Measurements from ENCODE around the gene GRIN2C. TPM values are rescaled to one million over a fixed set of nuclear protein-coding genes. Genes with fewer than 3 reads are reported as not detected.
"Not testable (repeated sequence)": the region's sequence is repeated elsewhere in the genome, so short reads cannot be mapped to it uniquely, and the experiment has no call there.

The GRIN2C gene
- polyA plus RNA-seq (ENCODE audit: insufficient read length), result 0.71 TPM

DNA sequence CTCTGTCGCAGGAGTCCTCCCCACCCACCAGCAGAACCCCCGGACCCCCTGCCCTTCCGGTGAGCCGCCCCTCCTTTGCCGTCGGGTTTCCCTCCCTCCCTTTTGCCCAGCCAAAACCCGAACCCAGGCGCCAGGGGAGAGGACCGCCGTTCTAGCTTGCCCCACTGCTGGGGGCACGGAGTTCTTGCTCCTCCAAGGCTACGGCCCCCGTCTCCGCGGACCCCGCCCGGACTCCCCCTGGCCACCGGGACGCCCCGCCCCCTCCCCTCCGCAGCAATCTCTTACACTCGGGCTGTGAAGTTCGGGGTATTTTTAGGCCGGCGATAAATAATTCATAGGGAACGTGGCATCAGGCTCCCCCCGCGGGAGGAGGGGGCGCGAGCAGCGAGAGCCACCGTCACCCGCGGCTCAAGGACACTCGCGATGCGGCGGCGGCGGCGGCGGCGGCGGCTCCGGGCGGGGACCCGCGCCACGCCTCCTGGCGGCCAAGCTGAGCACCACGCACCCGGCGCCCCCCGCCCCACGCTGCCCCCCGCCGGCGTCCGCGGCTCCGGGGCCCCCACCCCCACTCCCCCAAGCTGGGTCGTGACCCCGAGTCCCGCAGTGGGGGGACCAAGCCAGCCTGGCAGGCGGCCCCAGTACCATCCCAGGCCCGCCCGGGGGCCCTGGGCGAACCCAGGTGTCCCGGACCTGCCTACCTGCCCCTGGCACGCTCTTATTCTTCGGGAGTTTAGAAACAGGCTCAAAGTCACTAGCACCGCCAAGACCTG, at the start of gene GRIN2C:
Gene GRIN2C, minus strand, starts transcription at position 427 of the 770 bp plus-strand sequence. CDS start 4,793 bp downstream, outside the sequence.
- no peak for DNase-seq (ENCODE audit: low read depth)

DNA sequence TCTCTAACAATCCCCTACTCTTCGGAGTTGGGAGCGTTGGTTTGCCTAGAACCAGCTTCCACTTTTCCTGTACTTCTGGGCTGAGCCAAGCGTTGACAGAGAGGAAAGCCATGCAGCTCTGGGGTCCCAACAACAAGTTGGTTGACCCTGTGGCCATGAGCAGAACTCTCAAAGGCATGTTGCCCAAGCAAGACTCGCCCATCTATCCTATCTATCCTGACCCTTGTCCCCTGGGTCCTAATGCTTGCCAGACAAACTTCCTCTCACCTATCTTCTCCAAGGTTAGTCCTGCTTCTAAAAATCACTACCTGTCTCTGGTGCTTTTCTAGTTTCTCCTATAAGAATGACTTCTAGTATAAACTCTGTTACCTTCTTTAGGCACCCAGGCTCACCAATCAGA, 49.4 kb upstream of the GRIN2C start:
- DNase-seq (ENCODE audit: low read depth), result not testable (repeated sequence)

GRCh38 chr17:74907012-74907411, 47.3 kb upstream of the GRIN2C start:
- no peak for DNase-seq (ENCODE audit: low read depth)

GRCh38 chr17:74906214-74906793, 46.6 kb upstream of the GRIN2C start:
- DNase-seq (ENCODE audit: low read depth), result not testable (repeated sequence)

DNA sequence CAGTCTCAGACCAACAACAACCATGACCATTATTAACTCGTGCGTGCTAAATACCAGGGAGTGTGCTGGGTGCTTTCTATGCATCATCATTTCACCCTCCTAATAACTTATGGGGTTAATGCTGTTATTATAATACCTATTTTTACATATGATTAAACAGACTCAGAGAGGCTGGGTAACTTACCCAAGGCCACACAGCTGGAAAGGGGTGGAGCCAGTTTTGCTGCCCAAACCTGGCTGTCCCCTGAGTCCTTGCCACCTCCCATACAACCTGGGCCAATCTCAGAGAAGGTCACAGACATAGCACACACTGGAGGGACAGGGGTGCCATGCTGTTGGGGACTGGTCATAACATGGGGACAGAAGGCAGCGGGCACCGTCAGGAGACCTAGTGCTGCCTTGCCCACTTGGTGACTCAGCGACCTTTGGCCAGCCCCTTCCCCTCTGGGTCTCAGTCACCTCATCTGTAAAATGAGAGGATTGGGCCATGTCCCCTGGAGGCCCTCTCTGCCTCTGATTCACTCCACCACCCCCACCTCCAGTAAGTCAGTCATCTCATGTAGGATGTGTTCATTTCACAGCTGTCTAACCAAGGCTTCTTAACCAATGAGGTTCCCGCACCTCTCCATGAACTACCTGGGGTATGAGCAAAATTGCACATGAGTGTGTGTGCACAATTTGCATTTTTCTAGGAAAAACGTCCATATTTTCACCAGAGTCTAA, 45.2 kb upstream of the GRIN2C start:
- no peak for DNase-seq (ENCODE audit: low read depth)

DNA sequence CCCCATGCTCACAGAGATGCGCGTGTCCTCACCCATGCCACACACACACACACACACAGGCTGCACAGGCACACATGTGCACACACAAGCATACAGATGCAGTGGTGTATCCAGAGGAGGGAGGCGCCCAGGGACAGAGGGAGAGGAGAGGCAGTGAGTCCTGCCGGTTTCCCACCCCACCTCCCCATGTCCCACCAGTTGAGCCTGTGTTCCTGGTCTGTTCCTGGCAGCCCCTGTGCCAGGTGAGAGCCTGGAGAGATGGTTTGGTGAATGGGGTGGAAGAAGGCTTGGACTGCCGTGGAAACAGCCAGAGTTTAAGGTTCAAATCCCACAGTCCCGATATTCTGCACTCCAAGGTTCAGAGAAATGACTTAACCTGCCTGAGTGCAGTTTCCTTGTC, 44.0 kb upstream of the GRIN2C start:
- no peak for DNase-seq (ENCODE audit: low read depth)

GRCh38 chr17:74903034-74903433, 43.3 kb upstream of the GRIN2C start:
- DNase-seq (ENCODE audit: low read depth), result no peak

DNA sequence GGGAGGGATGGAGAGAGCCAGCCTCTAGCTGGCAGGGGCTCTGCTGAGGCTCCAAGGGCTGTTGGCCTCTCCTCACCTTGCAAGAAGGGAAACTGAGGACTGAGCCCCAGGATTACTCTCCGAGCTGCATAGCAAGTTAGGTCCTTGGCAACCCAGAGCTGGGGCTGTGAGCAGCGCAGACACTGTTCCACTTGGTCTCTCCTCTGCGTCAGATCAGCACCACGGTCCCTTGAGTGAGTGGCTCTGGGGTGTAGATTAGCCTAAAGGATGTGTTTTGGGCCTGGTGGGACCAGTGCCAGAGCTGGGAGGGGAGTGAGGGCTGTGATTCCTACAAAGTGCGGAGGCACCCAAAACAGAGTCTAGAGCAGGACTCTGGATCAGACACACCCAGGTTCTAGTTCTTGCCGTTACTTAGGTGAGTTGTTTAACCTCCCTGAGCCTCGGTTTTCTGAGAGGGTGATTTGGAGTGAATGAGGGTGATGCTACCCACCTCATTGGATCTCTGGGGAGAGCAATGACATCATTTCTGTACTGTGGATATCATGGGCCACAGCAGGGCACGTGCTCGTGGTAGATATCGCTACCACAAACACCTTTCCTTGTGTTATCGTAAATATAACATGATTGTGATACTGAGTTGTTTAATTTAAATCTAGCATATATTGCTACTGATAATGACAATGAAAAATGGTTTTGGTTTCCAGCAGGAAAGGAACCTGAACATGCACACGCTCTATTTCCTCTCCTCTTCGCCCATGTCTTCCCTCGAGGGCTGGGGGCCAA, 41.9 kb upstream of the GRIN2C start:
- DNase-seq (ENCODE audit: low read depth), result no peak

DNA sequence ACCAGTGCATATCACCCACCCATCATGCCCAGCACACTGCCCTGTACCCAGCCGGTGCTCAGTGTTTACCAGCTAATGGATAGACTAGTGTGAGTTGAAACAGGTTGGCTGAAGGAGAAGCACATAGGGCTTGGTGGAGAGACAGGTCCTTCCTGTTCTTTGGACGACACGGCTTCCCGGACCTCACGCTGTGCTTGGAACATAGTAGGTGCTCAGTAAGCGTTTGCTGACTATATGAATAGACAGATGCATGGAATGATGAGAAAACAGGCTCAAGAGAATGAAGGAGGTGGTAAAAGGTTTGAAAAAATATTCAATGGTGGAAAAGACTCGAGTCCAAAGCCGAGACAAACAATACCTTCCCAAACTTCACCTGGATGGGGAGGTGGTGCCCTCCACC, 40.5 kb upstream of the GRIN2C start:
- DNase-seq (ENCODE audit: low read depth), result no peak

- DNase-seq (ENCODE audit: low read depth), result no peak
These were observed 38.8 kb upstream of the GRIN2C start for GRCh38 chr17:74898376-74898946.

GRCh38 chr17:74893936-74894671, 34.4 kb upstream of the GRIN2C start:
- no peak for DNase-seq (ENCODE audit: low read depth)

GRCh38 chr17:74892974-74893911, 33.6 kb upstream of the GRIN2C start, which contains the start of gene FADS6:
Gene FADS6 (minus strand): TSS chr17:74893633. CDS start chr17:74893595, 38 bp downstream.
- no peak for DNase-seq (ENCODE audit: low read depth)

DNA sequence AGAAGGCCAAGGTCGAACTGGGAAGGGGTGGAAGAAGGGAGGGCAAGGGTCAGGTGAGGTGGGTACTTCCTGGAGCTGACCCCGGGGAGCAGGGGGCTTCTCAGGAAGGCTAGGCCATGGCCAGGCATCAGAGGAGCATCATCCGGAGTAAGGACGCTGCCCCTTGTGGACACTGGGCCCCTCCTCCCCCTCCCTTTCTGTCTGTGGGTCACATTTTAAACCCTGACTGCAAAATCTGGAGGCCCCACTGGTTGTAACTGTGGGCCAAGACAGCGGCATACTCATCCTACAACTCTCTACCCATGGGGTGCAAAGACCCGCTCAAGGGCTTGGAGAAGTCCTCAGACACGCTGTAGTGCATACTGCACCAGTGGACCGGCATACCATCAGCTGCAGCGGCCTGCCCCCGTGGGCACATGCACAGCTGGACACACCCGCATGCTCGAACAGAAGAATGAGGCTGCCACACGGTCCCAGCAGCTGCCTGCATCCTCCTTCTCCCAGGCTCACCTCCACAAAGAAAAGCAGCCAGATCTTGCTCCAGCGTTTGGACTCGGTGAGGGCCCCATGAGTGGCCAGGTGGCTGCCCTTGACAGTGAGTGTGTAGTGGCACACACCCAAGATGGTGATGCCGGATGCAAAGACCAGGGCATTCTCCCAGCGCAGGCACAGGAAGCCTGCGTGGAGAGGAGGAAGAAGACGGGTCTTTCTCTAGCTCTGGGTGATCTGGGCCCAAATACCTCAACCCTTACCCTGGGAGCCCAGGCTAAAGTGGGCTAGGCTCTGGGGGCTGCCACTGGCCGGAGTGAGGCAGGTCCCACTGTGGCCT, 32.5 kb upstream of the GRIN2C start:
- no peak for DNase-seq (ENCODE audit: low read depth)

DNA sequence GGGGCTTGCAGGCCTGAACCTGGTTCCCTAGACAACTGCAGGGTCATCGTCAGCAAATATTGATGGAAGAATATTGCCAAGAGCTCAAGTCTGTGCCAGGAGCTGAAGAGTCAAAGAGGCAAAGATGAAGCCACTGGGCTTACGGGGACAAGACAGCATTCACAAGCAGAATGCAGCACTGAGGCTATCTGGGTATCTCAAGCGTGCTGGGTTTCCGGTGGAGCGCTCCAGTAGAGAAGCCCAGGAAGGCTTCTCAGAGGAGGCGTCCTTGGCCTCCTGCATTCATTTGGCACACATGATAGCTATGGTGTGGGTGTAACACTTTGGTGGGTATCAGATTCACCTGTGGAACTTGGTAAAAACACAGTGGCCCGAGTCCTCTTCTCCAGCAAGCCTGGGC, 30.9 kb upstream of the GRIN2C start:
- no peak for DNase-seq (ENCODE audit: low read depth)

DNA sequence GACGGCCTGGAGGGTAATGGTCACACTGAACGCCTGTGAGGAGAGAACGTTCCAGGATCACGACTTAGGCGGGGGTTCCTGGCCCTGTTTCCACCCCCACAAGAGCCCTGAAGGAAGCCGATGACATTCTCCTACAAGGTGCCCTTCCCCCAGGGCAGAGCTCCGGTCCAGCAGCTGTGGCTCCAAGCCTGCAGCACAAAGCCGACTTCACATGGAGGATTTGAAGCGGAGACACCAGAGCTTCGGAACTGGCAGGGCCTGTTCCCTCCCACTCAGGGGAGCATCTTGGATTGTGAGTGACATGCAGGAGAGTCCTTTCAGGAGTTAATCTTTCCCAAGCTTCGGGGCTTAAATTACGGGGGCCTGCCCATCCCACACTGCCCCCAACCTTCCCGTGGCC, 28.8 kb upstream of the GRIN2C start:
- DNase-seq (ENCODE audit: low read depth), result no peak

GRCh38 chr17:74883241-74883745, 23.6 kb upstream of the GRIN2C start:
- DNase-seq (ENCODE audit: low read depth), result no peak

- no peak for DNase-seq (ENCODE audit: low read depth)
These were observed 23.0 kb upstream of the GRIN2C start for GRCh38 chr17:74882517-74883240.

GRCh38 chr17:74881073-74881472, 21.4 kb upstream of the GRIN2C start:
- no peak for DNase-seq (ENCODE audit: low read depth)
